ENCODE measurements around the gene TCF12.
A peak's percentile ranks its signal among the peaks of the same experiment; 100 is the strongest.

TCF12 gene

DNA sequence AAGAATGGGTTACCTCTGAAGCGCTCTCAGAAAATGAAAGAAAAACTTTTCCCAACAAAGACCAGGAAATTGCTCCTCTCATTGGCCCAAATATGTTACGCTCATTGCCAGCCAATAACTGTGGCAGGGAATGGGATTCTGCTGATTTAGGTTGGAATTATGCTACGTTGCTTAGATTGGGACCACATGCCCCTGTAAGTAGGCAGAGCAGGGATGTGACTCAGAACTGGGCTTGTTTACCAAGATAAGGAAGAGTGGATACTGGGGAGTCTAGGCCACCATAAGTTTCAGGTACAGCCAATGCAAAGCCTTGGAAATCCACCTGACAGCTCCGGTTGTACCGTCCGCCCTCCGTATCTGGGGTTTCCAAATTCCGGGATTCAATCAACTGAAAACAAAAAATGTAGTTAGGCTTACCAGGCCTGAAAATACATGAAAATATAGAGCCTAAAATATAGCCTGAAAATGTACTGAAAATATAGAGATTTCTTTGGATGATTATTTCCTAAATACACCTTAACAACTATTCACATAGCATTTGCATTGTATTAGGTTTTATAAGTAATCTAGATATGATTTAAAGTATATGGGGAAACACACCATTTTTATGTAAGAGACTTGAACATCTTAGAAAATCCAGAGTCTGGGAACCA, 1.5 kb upstream of the TCF12 start:
- peak overlapping the region; percentile 98 for H3K4me3 ChIP-seq (ENCODE audit: low read length)
- H3K9me3 ChIP-seq (ENCODE audit: control insufficient read depth, low read length) = no peaks in the 10 kb centered on the region
- H3K27me3 ChIP-seq (replicated peaks; ENCODE audit: control insufficient read depth, insufficient read depth, low read length) = no peaks in the 10 kb centered on the region
- DNase-seq (ENCODE audit: low read depth) = no peak
- H3K36me3 ChIP-seq (ENCODE audit: control insufficient read depth, insufficient read depth, low read length, severe bottlenecking) = peaks cover 8% of the 10 kb centered on the region
- H3K4me1 ChIP-seq (ENCODE audit: control insufficient read depth, insufficient read depth, low read length) = peaks cover 22% of the 10 kb centered on the region
- peak overlapping the region; percentile 97 for H3K9ac ChIP-seq (ENCODE audit: low read length)

DNA sequence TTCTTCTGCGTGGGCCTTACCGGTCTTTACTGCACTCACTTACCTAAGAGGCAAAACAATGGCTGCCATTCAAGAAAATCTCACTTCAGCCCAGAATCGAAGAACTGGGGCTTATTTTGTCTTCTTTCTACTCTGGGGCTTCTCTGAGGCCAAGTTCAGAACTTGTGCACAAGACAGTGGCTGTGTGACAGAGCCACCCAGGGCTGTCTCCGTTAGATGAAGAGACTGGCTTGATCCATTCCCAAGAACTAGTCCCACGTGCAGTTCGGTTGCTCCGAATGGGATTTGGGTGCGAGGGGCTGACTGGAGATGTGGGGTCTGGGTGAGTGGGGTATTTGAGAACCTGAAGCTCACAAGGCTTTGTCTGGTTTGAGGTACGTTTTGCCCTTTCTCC, 795 bp upstream of the TCF12 start:
- no peak for DNase-seq (ENCODE audit: low read depth)
- H3K36me3 ChIP-seq (ENCODE audit: control insufficient read depth, insufficient read depth, low read length, severe bottlenecking) = peaks cover 15% of the 10 kb centered on the region
- H3K4me3 ChIP-seq (ENCODE audit: low read length) = peak overlapping the region; percentile 98
- peaks cover 22% of the 10 kb centered on the region for H3K4me1 ChIP-seq (ENCODE audit: control insufficient read depth, insufficient read depth, low read length)
- peak overlapping the region; percentile 97 for H3K9ac ChIP-seq (ENCODE audit: low read length)
- no peaks in the 10 kb centered on the region for H3K9me3 ChIP-seq (ENCODE audit: control insufficient read depth, low read length)
- H3K27me3 ChIP-seq (replicated peaks; ENCODE audit: control insufficient read depth, insufficient read depth, low read length) = no peaks in the 10 kb centered on the region

DNA sequence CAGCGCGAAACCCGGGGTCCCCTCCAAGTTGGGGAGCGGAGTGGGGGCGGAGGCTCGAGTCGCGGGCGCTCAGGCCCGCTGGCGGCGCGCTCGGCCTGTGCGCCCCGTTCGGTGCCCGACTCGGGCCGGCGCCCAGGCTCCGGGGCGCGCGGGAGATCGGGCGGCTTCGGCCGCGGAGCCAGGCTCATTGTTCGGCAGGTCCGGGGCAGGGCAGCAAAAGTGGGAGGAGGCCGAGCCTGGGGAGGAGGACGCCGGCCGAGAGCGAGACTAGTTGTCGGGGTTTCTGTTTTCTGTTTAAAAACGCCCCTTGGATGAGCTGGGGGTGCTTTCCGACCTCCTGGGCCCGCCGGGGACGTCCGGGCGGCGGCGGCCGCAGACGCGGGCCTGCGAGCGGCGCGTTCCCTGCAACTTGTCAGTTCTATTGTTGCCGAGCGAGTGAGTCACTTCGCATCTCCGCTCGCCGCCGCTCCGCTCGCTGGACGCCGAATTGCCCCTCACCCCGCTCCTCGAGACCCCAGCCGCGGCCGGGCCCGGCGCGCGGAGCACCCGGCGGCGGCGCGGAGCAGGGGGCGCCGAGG, 676 bp downstream of the TCF12 start:
- peak overlapping the region; percentile 98 for H3K4me3 ChIP-seq (ENCODE audit: low read length)
- peaks cover 16% of the 10 kb centered on the region for H3K36me3 ChIP-seq (ENCODE audit: control insufficient read depth, insufficient read depth, low read length, severe bottlenecking)
- DNase-seq (ENCODE audit: low read depth) = peak; percentile 81
- H3K9ac ChIP-seq (ENCODE audit: low read length) = peak overlapping the region; percentile 97
- no peaks in the 10 kb centered on the region for H3K9me3 ChIP-seq (ENCODE audit: control insufficient read depth, low read length)
- peaks cover 16% of the 10 kb centered on the region for H3K4me1 ChIP-seq (ENCODE audit: control insufficient read depth, insufficient read depth, low read length)
- H3K27me3 ChIP-seq (replicated peaks; ENCODE audit: control insufficient read depth, insufficient read depth, low read length) = no peaks in the 10 kb centered on the region

DNA sequence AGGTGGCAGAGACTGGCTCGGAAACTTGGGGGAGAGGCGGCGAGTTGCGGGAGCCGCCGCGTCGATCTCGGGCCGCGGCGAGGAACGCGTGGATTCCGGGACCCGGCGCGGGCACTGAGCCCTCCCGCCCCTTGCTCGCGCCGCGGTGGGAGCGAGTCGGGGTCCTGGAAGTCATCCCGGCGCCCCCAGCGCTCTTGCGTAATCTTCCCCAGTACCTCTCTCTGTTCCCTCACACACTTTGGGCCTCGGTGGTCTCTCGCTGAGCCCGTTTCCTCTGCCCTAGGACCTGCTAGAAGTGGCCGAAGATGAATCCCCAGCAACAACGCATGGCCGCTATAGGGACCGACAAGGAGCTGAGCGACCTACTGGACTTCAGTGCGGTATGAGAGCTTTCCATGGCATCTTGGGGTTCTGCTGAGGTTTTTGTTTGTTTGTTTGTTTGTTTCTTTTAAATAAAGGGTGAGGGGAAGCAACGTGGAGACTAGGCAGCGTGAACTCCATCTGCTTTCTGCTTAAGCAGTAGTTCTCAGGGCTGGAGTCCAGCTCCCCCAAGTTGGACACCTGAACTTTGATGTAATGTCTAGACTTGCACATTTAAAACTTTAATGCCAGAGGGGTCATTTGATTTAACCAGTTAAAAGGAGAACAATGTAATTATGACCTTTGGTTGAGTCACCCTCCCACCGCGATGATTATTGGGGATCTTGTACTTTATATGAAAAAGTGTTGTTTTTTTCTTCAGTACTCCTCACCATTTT, 1.3 kb downstream of the TCF12 start:
- Histone ChIP-seq H3K4me1 (ENCODE audit: control insufficient read depth, insufficient read depth, low read length) (peaks cover 16% of the 10 kb centered on the region), H3K36me3 (ENCODE audit: control insufficient read depth, insufficient read depth, low read length, severe bottlenecking) (peaks cover 22% of the 10 kb centered on the region), H3K9me3 (ENCODE audit: control insufficient read depth, low read length) (no peaks in the 10 kb centered on the region), H3K27me3 (replicated peaks; ENCODE audit: control insufficient read depth, insufficient read depth, low read length) (no peaks in the 10 kb centered on the region), H3K4me3 (ENCODE audit: low read length) (peak overlapping the region; percentile 98), H3K9ac (ENCODE audit: low read length) (peak overlapping the region; percentile 97)
- DNase-seq (ENCODE audit: low read depth) = peak; percentile 66

DNA sequence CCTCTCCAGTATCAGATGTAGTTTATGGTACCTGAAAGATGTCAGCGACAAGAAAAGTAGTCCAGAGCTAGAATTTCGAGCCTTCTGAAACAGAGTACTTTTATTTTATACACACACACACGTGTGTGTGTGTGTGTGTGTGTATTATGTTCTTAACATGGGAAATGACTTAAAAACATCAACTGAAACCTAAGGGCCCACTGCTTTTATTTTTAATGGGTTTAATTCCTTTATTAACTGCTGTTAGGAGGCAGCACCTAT, 1.9 kb downstream of the TCF12 start:
- Histone ChIP-seq H3K9me3 (ENCODE audit: control insufficient read depth, low read length) (no peaks in the 10 kb centered on the region), H3K4me3 (ENCODE audit: low read length) (peak overlapping the region; percentile 98)

DNA sequence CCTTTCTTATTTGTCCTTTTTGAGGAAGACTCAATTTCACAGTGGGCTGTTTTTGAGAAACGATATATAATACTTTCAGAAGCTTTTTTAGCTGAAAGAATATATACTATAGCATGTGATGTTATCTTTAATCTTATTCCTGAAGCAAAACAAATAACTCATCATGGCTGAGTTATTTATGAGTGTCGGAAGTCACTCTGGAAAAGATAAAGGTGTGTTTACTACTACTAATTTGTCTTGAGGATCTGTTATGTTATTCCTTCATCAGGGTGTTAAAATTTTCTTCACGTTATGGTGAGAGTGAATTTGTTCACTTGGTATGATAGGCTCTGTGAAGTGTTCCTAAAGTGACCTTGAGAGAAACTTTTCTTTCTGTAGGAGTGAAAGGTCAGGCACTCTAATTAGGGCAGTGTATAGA, 4.7 kb downstream of the TCF12 start:
- no peaks in the 10 kb centered on the region for H3K27me3 ChIP-seq (replicated peaks; ENCODE audit: control insufficient read depth, insufficient read depth, low read length)
- no peak overlapping the region for H3K4me3 ChIP-seq (ENCODE audit: low read length)
- no peak overlapping the region for H3K9ac ChIP-seq (ENCODE audit: low read length)
- H3K36me3 ChIP-seq (ENCODE audit: control insufficient read depth, insufficient read depth, low read length, severe bottlenecking) = peaks cover 37% of the 10 kb centered on the region
- DNase-seq (ENCODE audit: low read depth) = no peak
- peaks cover 8% of the 10 kb centered on the region for H3K4me1 ChIP-seq (ENCODE audit: control insufficient read depth, insufficient read depth, low read length)
- H3K9me3 ChIP-seq (ENCODE audit: control insufficient read depth, low read length) = no peaks in the 10 kb centered on the region

More for the DNA sequence above, 1.9 kb downstream of the TCF12 start:
- no peak for DNase-seq (ENCODE audit: low read depth)
- H3K27me3 ChIP-seq (replicated peaks; ENCODE audit: control insufficient read depth, insufficient read depth, low read length) = no peaks in the 10 kb centered on the region
- H3K36me3 ChIP-seq (ENCODE audit: control insufficient read depth, insufficient read depth, low read length, severe bottlenecking) = peaks cover 24% of the 10 kb centered on the region
- H3K4me1 ChIP-seq (ENCODE audit: control insufficient read depth, insufficient read depth, low read length) = peaks cover 16% of the 10 kb centered on the region
- H3K9ac ChIP-seq (ENCODE audit: low read length) = peak overlapping the region; percentile 97

DNA sequence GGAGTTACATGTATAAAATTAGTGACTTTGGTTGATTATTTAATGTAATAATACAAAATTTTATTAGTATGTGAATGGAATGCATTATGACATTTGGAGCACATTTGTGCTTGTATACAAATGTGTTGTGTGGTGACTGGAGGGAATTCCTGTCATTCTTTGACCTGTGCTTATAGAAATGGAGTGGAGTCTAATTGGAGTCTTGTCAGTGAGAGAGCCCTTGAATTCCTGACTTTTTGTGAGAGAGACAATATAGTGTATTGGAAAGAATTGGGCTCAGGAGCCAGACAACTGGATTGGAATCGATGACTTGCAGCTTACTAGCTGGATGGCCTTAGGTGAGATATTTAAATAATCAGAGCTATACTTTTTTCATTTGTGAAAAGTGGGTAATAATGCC, 9.4 kb downstream of the TCF12 start:
- no peak for DNase-seq (ENCODE audit: low read depth)
- Histone ChIP-seq H3K36me3 (ENCODE audit: control insufficient read depth, insufficient read depth, low read length, severe bottlenecking) (peaks cover 22% of the 10 kb centered on the region), H3K4me1 (ENCODE audit: control insufficient read depth, insufficient read depth, low read length) (peaks cover 37% of the 10 kb centered on the region), H3K9ac (ENCODE audit: low read length) (no peak overlapping the region), H3K27me3 (replicated peaks; ENCODE audit: control insufficient read depth, insufficient read depth, low read length) (no peaks in the 10 kb centered on the region), H3K4me3 (ENCODE audit: low read length) (no peak overlapping the region), H3K9me3 (ENCODE audit: control insufficient read depth, low read length) (no peaks in the 10 kb centered on the region)

DNA sequence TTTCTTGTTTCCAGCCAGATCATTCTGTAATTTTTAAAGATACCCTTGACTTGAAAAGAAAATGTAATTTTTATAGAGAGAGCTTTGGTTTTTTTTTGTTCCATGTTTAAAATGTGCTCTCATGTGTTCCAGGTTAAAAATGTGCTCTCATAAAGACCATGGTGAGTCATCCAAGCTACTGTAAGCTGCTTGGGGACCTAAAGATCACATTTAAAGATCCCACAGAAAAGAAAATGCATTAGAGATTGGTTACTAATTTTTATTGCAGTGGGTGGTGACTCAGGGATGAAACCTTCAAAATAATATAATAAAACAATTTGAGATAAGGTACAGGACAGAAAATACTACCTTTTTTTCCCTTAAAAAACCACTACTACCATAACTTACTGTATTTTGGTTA, 11.0 kb downstream of the TCF12 start:
- Histone ChIP-seq H3K27me3 (replicated peaks; ENCODE audit: control insufficient read depth, insufficient read depth, low read length) (no peaks in the 10 kb centered on the region), H3K9me3 (ENCODE audit: control insufficient read depth, low read length) (no peaks in the 10 kb centered on the region), H3K4me1 (ENCODE audit: control insufficient read depth, insufficient read depth, low read length) (peaks cover 37% of the 10 kb centered on the region), H3K4me3 (ENCODE audit: low read length) (no peak overlapping the region), H3K9ac (ENCODE audit: low read length) (no peak overlapping the region), H3K36me3 (ENCODE audit: control insufficient read depth, insufficient read depth, low read length, severe bottlenecking) (peaks cover 18% of the 10 kb centered on the region)
- DNase-seq (ENCODE audit: low read depth) = peak; percentile 54

DNA sequence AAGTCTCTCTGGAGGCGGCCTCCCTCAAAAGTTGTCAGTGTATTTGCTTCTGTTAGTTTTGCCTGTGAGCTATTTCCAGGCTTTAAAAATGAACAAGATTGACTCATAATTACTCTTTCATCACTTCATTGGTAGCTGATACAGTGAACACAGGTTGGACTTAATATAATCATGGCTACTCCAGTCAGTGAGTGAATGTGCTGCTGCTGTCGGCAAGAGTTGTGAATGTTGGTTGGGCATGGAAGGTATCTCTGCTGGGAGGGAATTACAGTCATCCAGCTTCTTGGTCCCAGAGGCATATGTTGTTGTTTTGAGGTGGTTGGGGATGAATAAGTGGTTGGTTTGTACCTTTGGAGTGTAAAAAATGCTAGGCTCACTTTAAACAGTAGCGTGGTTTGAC, 11.5 kb downstream of the TCF12 start:
- Histone ChIP-seq H3K9me3 (ENCODE audit: control insufficient read depth, low read length) (no peaks in the 10 kb centered on the region), H3K4me1 (ENCODE audit: control insufficient read depth, insufficient read depth, low read length) (peaks cover 37% of the 10 kb centered on the region), H3K4me3 (ENCODE audit: low read length) (no peak overlapping the region), H3K9ac (ENCODE audit: low read length) (no peak overlapping the region), H3K27me3 (replicated peaks; ENCODE audit: control insufficient read depth, insufficient read depth, low read length) (no peaks in the 10 kb centered on the region), H3K36me3 (ENCODE audit: control insufficient read depth, insufficient read depth, low read length, severe bottlenecking) (peaks cover 14% of the 10 kb centered on the region)
- no peak for DNase-seq (ENCODE audit: low read depth)

DNA sequence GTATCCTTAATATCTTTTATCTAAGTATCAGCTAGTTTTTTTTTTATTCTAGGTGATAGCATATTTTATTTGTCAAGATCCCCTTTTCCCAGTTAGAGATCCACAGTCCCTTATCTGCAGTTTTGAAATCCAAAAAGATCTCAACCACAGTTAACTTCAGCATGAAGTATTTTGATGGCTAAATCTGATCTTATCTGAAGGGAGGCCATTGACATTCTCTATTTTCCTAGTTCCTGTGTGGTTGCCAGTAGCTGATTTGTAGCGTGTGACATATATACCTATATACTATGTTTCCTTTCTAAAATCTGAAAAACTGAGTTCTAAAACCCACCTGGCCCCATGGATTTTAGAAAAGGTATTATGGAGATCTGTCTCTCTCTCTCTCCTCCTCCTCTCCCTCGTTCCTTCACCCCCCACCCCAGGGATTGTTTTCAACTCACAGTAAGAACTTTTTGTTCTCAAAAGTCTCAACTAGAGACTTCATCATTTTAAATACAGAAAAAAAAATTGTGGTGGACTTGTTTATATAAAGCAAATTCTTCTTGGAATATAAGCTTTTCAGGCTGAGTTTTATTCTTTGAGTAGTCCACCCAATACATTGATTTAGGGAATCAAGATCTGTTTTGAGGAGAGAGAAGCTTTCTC, 12.3 kb downstream of the TCF12 start:
- Histone ChIP-seq H3K4me3 (ENCODE audit: low read length) (no peak overlapping the region), H3K36me3 (ENCODE audit: control insufficient read depth, insufficient read depth, low read length, severe bottlenecking) (peaks cover 10% of the 10 kb centered on the region), H3K27me3 (replicated peaks; ENCODE audit: control insufficient read depth, insufficient read depth, low read length) (no peaks in the 10 kb centered on the region), H3K4me1 (ENCODE audit: control insufficient read depth, insufficient read depth, low read length) (peaks cover 37% of the 10 kb centered on the region), H3K9me3 (ENCODE audit: control insufficient read depth, low read length) (peaks cover 2% of the 10 kb centered on the region), H3K9ac (ENCODE audit: low read length) (no peak overlapping the region)
- DNase-seq (ENCODE audit: low read depth) = peak; percentile 37
